Uterus (tissue), 2 donors: ENCODE measurements around the gene PLS1.

ENCODE experiments used
- CTCF ChIP-seq, 4 experiments: fragments of 200-600 bp in 2 of 4; fragments of 450-650 bp in 2 of 4; sonication (generic) in 2 of 4; IDR thresholded peaks; one replicate each; pipeline ENCODE4 v1.5.1; 2016 to 2019; ENCODE audit warnings: antibody characterized with exemption in 4 of 4, mild to moderate bottlenecking in 2 of 4, moderate library complexity in 1 of 4
- POLR2A ChIP-seq, 2 donors: fragments of 450-650 bp; IDR thresholded peaks; one replicate each; pipeline ENCODE4 v1.6.1; 2016; ENCODE audit warnings: antibody characterized with exemption in 2 of 2, mild to moderate bottlenecking in 1 of 2, moderate library complexity in 1 of 2

GRCh38 chr3:142670120-142670519, 73.9 kb downstream of the PLS1 start:
- TF ChIP-seq CTCF (IDR thresholded peaks at IDR 0.05) (no peak), POLR2A (IDR thresholded peaks at IDR 0.05) (no peak)
